GM18517 (cell line): ENCODE measurements around the gene ALDH1A1.
"Not testable (repeated sequence)": the region's sequence is repeated elsewhere in the genome, so short reads cannot be mapped to it uniquely, and the experiment has no call there.

Experiments used
- ATAC-seq: cut with Tn5 transposase; IDR thresholded peaks from one replicate; pipeline ENCODE4 v1.9.1; 2021; ENCODE audit warnings: mild to moderate bottlenecking, moderate library complexity; ENCODE audit not compliant: unreplicated experiment

The ALDH1A1 gene

GRCh38 chr9:72945391-72945790, 7.5 kb downstream of the ALDH1A1 start:
- ATAC-seq: no peak

DNA sequence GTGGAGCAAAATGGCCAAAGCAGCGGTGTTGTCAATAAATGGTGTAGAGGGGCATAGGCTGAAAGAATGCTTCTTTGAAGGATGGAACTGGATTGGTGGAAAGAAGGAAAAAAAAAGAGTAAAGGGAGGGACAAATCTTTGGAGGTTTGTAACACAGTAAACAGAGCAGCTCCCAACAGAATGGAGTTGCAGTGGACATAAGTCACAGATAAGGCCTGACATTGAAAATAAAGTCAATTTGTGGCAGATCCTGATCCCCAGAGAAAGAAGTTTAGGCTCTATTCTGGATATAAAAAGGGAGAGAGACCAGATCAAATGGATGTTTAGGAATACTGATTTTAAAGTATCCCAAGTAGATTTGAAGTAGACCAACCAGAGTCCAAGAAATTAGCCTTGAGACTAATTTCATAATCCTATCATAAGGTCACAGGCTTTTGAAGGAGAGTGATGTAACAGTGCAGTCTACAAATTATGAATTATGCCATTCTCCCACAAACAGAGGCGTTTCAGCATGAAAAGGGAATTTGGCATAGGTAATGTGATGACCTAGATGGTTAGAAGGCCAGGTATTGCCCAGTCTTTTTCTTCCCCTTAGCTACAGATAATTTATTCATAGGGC, 8.9 kb downstream of the ALDH1A1 start:
- ATAC-seq: no peak

- no peak for ATAC-seq
Observed at GRCh38 chr9:72942451-72942850, 10.4 kb downstream of the ALDH1A1 start.

- ATAC-seq: not testable (repeated sequence)
Observed at GRCh38 chr9:72939581-72939980, 13.3 kb downstream of the ALDH1A1 start.

DNA sequence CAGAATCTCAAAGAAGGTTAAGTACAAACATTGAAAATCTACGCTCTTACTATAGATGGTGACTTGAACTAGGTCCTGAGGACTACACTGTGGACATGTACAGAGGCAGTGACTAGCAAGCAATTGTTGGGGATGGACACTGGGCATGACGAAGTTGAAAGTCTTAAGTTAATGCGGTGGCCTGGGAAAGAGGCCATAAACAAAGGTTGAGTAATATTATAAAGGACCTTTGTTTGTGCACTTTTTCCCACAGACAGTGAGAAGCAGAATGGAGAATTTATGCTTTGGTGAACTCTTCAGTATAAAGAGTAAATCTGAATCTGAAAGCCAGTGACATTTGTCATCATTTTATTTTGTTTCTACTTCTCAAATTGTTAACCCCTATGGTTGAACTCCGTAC, 15.3 kb downstream of the ALDH1A1 start:
- ATAC-seq: no peak

GRCh38 chr9:72936679-72937078, 16.2 kb downstream of the ALDH1A1 start:
- no peak for ATAC-seq

DNA sequence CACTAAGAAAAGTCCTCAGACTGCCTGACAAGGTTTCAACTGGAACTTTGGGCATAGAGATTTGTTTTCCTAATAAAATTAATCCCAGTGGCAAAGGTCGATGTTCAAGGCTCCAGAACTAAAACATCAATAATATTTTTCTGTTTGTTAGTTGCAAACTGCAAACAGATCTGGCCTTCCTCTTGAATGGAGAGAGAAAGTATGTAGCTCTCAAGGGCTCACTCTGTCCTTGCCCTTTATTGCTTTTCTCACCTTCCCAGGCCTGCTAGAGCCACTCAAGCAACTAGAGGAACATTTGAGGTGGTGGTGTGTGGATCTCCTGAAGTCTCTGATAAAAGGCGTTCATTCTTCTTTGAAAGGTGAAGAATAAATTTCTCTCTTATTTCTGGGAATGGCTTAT, 16.6 kb downstream of the ALDH1A1 start:
- ATAC-seq: no peak

DNA sequence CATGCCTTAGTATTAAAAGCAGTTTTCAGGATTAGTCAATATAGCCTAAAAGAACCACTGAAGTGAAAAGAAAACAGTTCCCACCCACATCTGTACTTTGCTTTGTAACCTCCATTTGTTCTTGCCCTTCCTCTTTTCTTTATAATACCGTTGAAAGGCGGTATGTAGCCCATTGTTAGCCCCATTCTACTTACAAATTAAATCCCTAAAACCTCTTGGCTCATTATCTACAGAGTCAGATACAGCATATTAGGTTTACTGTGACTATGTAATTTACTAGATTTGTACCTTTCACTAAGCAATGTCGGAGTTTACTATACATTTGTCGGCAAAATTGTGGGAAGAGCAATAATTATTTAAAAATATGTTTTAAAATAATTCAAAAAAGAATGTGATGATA, 17.3 kb downstream of the ALDH1A1 start:
- ATAC-seq: no peak

DNA sequence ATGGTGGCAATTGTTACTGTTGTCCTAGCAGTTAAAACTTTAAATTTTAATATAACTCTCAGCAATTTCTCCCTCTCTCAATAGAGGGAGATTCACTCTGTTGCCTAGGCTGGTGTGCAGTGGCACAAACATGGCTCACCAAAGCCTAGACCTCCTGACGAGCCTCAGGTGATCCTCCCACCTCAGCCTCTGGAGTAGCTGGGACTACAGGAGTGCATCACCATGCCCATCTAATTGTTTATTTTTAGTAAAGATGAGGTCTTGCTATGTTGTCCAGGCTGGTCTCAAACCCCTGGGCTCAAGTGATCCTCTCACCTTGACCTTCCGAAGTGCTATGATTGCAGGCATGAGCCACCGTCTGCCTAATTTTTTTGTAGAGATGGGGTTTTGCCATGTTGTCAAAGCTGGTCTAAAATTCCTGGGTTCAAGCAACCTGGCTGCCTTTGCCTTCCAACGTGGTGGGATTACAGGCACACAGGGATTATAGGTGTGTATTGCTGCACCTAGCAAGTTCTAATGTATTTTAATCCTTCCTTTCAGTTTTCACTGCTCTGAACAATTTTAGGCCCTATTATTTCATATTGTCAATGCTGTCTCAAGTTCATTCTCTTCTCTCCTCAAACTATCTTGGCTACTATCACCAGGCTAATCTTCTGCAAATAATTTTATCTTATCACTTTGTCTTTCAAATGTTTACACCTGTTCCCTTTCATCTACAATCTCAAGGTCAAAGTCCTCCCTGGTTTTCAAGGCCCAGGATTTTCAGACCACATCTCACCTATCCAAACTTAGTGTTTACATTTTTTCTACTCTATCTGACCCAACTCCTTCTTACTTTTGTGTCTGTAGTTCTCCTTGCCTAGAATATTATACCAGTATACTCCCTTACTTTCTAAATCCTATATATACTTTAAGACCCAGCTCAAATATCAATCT, 18.9 kb downstream of the ALDH1A1 start:
- ATAC-seq: no peak

DNA sequence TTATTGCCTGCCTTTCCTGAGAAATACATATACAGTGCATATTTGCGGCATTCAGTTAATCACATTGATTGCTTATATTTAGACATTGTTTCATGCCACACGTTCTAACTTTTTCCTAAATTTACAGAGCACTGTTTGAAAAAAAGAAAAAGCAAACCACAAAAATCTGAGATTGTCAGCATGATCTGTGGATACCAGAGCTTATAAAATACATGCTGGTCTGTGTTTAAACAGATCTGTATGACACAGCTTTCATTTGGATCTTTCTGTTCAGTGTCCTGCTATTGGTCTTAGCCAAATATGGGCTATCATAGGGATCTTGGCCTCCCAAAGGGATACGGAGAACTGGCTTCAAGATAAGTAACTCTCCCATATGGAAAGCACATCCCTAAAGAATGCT, 20.2 kb downstream of the ALDH1A1 start:
- no peak for ATAC-seq

DNA sequence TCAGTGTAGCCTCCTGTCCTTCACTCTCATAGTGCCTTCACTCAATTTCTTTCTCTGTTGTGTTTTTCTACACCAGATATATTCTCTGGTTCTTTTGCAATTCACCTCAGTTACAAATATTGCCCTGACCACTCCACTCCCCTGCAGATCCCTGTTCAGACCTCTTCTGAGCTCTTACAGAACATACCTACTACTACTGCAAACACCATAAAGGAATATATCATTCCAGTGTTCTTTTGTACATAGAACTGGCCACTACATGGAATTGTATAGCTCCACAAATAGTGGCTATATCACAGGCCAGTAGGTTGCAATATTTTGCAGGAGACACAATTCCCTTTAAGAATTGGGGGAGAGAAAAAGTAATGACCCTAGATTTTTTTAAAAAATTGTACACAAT, 21.0 kb downstream of the ALDH1A1 start:
- ATAC-seq: no peak

GRCh38 chr9:72931437-72931836, 21.4 kb downstream of the ALDH1A1 start:
- no peak for ATAC-seq

- ATAC-seq: no peak
Observed at GRCh38 chr9:72930828-72931227, 22.0 kb downstream of the ALDH1A1 start.

GRCh38 chr9:72929542-72929941, 23.3 kb downstream of the ALDH1A1 start:
- no peak for ATAC-seq

DNA sequence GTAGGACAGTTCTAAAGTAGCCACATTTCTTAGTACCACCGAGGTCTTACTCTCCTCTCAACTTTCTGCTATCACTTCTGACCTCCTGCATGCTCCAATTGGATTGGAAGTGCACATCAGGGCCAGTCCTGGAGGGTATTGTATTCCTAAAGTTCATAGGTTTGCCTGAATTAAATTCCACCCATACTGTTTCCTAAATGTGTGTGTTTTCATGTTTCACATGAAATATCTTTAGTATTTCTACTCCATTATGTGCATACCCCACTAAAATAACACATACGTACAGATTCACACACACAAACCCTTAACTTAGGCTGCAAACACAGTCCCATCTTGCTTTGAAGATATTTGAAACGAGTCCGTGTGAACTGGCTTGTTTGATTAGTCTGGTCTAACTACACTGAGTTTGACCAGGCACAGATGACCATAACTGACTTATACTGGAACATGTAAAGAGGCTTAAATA, 24.8 kb downstream of the ALDH1A1 start:
- no peak for ATAC-seq

DNA sequence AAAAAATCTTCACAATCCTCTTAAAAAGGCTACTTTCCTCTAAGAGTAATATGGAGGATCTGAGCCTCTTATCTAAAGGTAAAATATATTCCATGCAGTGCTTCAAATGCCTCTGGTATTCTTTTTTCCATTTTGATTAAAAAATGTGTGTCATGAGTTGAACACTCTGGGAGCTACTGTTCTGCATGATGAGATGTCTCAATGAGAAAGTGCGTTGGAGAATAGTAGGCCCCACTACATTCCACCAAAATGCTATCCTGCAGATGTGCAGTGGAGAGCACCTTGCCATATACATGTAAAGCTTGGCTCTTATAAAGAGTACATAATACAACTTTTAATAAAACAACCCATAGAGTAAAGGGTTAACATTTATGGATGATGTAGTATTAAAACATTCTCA, 26.3 kb downstream of the ALDH1A1 start:
- no peak for ATAC-seq

GRCh38 chr9:72925891-72926290, 27.0 kb downstream of the ALDH1A1 start:
- ATAC-seq: no peak

DNA sequence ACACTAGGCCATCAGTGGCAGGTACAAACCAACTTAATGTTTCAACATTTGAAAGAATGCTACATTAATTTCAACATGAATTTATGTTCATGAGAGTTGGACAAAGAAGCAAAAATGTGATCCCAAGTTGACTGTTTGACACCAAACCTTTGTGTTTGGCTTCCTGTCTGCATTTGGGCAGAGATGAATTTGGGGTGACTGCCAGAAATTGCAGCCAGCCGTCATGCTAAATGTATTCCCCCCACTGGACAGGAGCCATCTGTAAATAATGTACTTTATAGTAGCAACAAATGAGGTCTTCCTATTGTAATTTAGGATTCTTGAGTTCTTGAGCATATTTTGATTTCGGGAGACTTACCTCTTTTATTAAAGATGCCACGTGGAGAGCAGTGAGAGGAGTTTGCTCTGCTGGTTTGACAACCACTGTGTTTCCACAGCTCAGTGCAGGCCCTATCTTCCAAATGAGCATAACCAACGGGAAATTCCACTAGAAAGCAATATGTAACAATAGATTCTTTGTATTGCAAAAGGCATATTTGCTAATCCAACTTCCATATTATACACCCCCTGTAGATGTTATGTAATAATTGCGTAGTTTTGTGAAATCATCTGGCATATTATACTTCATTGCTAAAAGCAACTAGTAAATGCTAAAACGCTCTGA, 27.6 kb downstream of the ALDH1A1 start:
- ATAC-seq: no peak

- ATAC-seq: no peak
Observed at GRCh38 chr9:72924154-72924790, 28.6 kb downstream of the ALDH1A1 start.

DNA sequence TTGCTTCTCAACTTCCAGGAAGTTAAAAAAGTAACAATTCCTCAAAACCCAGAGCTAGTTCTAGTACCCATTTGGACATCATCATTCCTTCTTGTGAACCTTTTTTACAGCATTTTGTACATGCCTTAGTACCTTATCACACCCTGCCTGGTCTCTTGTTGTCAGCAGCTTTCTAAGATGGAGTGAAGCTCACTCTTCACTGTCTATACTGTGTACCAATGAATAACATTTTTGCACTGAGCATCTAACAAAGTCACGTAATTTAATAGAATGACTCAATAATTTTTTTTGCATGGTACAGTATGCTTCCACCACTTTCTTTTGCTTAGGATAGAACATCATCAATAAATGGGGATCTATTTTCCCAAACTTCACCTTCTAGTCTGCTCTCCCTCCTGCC, 29.8 kb downstream of the ALDH1A1 start:
- no peak for ATAC-seq
